Neural progenitor cell (in vitro differentiated cells): ENCODE measurements around the gene PVRIG.
"Not testable (repeated sequence)": the region's sequence is repeated elsewhere in the genome, so short reads cannot be mapped to it uniquely, and the experiment has no call there.

Experiments
- CTCF ChIP-seq: fragments of 200-600 bp; sonication (generic); IDR thresholded peaks from 2 replicates; pipeline ENCODE4 v1.5.1; 2017; ENCODE audit warnings: antibody characterized with exemption, mild to moderate bottlenecking
- EZH2 ChIP-seq: fragments of 200-600 bp; sonication (generic); IDR thresholded peaks from 2 replicates; pipeline ENCODE4 v1.6.1; 2017; ENCODE audit warnings: antibody characterized with exemption, mild to moderate bottlenecking, moderate library complexity
- EZH2phosphoT487 ChIP-seq: fragments of 200-600 bp; sonication (generic); IDR thresholded peaks from 2 replicates; pipeline ENCODE4 v1.6.1; 2017; ENCODE audit warnings: antibody characterized with exemption

- TF ChIP-seq CTCF, EZH2, EZH2phosphoT487: not testable (repeated sequence)
These were observed 46.1 kb downstream of the PVRIG start for GRCh38 chr7:100265851-100266250.
